ENCODE data around the gene TMEM114. TPM values are rescaled to one million over a fixed set of nuclear protein-coding genes. Genes with fewer than 3 reads are reported as not detected.

TMEM114 gene
- polyA plus RNA-seq, 1 donor (not counting 4 experiments of a cell fraction or from before 2014, with no cell fraction given): not detected

DNA sequence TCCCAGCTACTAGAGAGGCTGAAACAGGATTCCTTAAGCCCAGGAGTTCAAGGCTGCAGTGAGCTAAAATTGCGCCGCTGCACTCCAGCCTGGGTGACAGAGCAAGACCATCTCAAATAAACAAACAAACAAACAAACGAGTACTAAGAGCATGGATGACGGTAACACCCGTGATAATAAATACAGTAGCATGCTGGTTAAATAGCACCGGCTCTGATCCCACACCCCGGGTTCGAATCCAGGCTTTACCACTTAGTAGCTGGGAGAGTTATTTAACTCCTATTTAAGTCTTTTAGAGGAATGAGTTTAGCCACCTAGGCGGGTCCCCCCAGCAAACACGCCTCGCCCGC, 30.9 kb upstream of the TMEM114 start:
- Histone ChIP-seq H3K4me2 (ENCODE audit: control insufficient read depth, extremely low read depth, insufficient read depth, low read depth, low read length) (peak overlapping the region; percentile 85), H3K27me3 (ENCODE audit: control insufficient read depth, extremely low read depth, insufficient read depth, low read length) (no peaks in the 10 kb centered on the region), H3K9me3 (ENCODE audit: control insufficient read depth, low read depth, low read length) (no peaks in the 10 kb centered on the region), H4K20me1 (ENCODE audit: control insufficient read depth, extremely low read depth, insufficient read depth, low read length) (peaks cover 3% of the 10 kb centered on the region), H2AFZ (ENCODE audit: control insufficient read depth, low read length) (peak overlapping the region; percentile 60), H3K36me3 (ENCODE audit: control insufficient read depth in 2 of 2, extremely low read depth in 1 of 2, insufficient read depth in 2 of 2, low read length in 2 of 2) (peaks cover 3 to 18% of the 10 kb centered on the region in 2 experiments), H3K4me3 (ENCODE audit: control insufficient read depth in 2 of 3, extremely low read depth in 1 of 3, insufficient read depth in 2 of 3, low read depth in 1 of 3, low read length in 3 of 3) (peak overlapping the region; percentile 69 to 90 (median 75)), H3K9ac (ENCODE audit: control insufficient read depth, extremely low read depth, insufficient read depth, low read length) (peak overlapping the region; percentile 100), H3K79me2 (ENCODE audit: control insufficient read depth, insufficient read depth, low read length) (peaks cover 43% of the 10 kb centered on the region), H3K4me1 (ENCODE audit: control insufficient read depth, extremely low read depth, insufficient read depth, low read length) (peaks cover 36% of the 10 kb centered on the region), H3K9me1 (ENCODE audit: control insufficient read depth, extremely low read depth, insufficient read depth, low read length) (no peaks in the 10 kb centered on the region), H3K27ac (ENCODE audit: control insufficient read depth, insufficient read depth, low read length) (peak overlapping the region; percentile 99)
- TF ChIP-seq EZH2 (IDR thresholded peaks at IDR 0.05; ENCODE audit: low read length) (no peak), CTCF (optimal IDR thresholded peaks at IDR 0.05 in 1 of 3, IDR thresholded peaks at IDR 0.05 in 1 of 3, conservative IDR thresholded peaks at IDR 0.05 in 1 of 3; ENCODE audit: extremely low read depth in 1 of 3, insufficient read depth in 2 of 3, low read length in 3 of 3) (no peak)
- FAIRE-seq (no peak), DNase-seq (ENCODE audit: low read depth, low spot score) (no peak)
- dilution Hi-C loops (cut with MboI; ENCODE audit: extremely low pct_ligation_motif_present, low sequenced_read_pairs): no loop called here

- dilution Hi-C loops (cut with MboI; ENCODE audit: extremely low pct_ligation_motif_present, low sequenced_read_pairs): no loop called here
- Histone ChIP-seq H3K27me3 (ENCODE audit: control insufficient read depth, extremely low read depth, insufficient read depth, low read length) (no peaks in the 10 kb centered on the region), H2AFZ (ENCODE audit: control insufficient read depth, low read length) (peak overlapping the region; percentile 68), H3K9ac (ENCODE audit: control insufficient read depth, extremely low read depth, insufficient read depth, low read length) (peak overlapping the region; percentile 100), H3K79me2 (ENCODE audit: control insufficient read depth, insufficient read depth, low read length) (peaks cover 36% of the 10 kb centered on the region), H3K9me3 (ENCODE audit: control insufficient read depth, low read depth, low read length) (no peaks in the 10 kb centered on the region), H3K36me3 (ENCODE audit: control insufficient read depth in 2 of 2, extremely low read depth in 1 of 2, insufficient read depth in 2 of 2, low read length in 2 of 2) (peaks cover 0 to 11% of the 10 kb centered on the region in 2 experiments), H3K4me3 (ENCODE audit: control insufficient read depth in 2 of 3, extremely low read depth in 1 of 3, insufficient read depth in 2 of 3, low read depth in 1 of 3, low read length in 3 of 3) (peak overlapping the region in 1 of 3 experiments; percentile 7), H4K20me1 (ENCODE audit: control insufficient read depth, extremely low read depth, insufficient read depth, low read length) (peaks cover 3% of the 10 kb centered on the region), H3K4me2 (ENCODE audit: control insufficient read depth, extremely low read depth, insufficient read depth, low read depth, low read length) (peak overlapping the region; percentile 85), H3K4me1 (ENCODE audit: control insufficient read depth, extremely low read depth, insufficient read depth, low read length) (peaks cover 36% of the 10 kb centered on the region), H3K27ac (ENCODE audit: control insufficient read depth, insufficient read depth, low read length) (peak overlapping the region; percentile 99), H3K9me1 (ENCODE audit: control insufficient read depth, extremely low read depth, insufficient read depth, low read length) (no peaks in the 10 kb centered on the region)
- DNase-seq (ENCODE audit: low read depth, low spot score) (peak; percentile 82), FAIRE-seq (peak; percentile 79)
- TF ChIP-seq EZH2 (IDR thresholded peaks at IDR 0.05; ENCODE audit: low read length) (no peak), CTCF (optimal IDR thresholded peaks at IDR 0.05 in 1 of 3, IDR thresholded peaks at IDR 0.05 in 1 of 3, conservative IDR thresholded peaks at IDR 0.05 in 1 of 3; ENCODE audit: extremely low read depth in 1 of 3, insufficient read depth in 2 of 3, low read length in 3 of 3) (no peak)
Measured at GRCh38 chr16:8620535-8620934, 30.2 kb upstream of the TMEM114 start.

All from keratinocyte (primary cell).